NCI-H345 (cell line): ENCODE data around the gene AKT3.
"Not testable (repeated sequence)": the region's sequence is repeated elsewhere in the genome, so short reads cannot be mapped to it uniquely, and the experiment has no call there.

Source experiments
- DNase-seq: peaks from one replicate; lab custom pipeline; 2025; lab: John Stamatoyannopoulos, UW

Gene AKT3

GRCh38 chr1:243597383-243597782 lies 252.7 kb downstream of the AKT3 start:
- no peak for DNase-seq

GRCh38 chr1:243596431-243597062 lies 253.5 kb downstream of the AKT3 start:
- no peak for DNase-seq

- no peak for DNase-seq
These were observed 254.4 kb downstream of the AKT3 start for GRCh38 chr1:243595527-243596210.

GRCh38 chr1:243594455-243594854 lies 255.6 kb downstream of the AKT3 start:
- no peak for DNase-seq

- DNase-seq = not testable (repeated sequence)
These were observed 260.8 kb downstream of the AKT3 start for GRCh38 chr1:243589286-243589685.

GRCh38 chr1:243587823-243588560 lies 262.1 kb downstream of the AKT3 start:
- no peak for DNase-seq

GRCh38 chr1:243587285-243587684 lies 262.8 kb downstream of the AKT3 start:
- no peak for DNase-seq

GRCh38 chr1:243585982-243586381 lies 264.1 kb downstream of the AKT3 start:
- no peak for DNase-seq

- no peak for DNase-seq
These were observed 267.7 kb downstream of the AKT3 start for GRCh38 chr1:243582326-243582725.

- DNase-seq = no peak
These were observed 269.1 kb downstream of the AKT3 start for GRCh38 chr1:243580984-243581383.

- DNase-seq = no peak
These were observed 270.0 kb downstream of the AKT3 start for GRCh38 chr1:243580072-243580471.

- peak; percentile 12 for DNase-seq
These were observed 275.0 kb downstream of the AKT3 start for GRCh38 chr1:243575070-243575469.

GRCh38 chr1:243572940-243573339 lies 277.1 kb downstream of the AKT3 start:
- DNase-seq = no peak

- no peak for DNase-seq
These were observed 281.2 kb downstream of the AKT3 start for GRCh38 chr1:243568793-243569192.

GRCh38 chr1:243564814-243565213 lies 285.2 kb downstream of the AKT3 start:
- no peak for DNase-seq

GRCh38 chr1:243563732-243564131 lies 286.3 kb downstream of the AKT3 start:
- DNase-seq = no peak

GRCh38 chr1:243562473-243562872 lies 287.6 kb downstream of the AKT3 start:
- no peak for DNase-seq

GRCh38 chr1:243561588-243562319 lies 288.3 kb downstream of the AKT3 start:
- no peak for DNase-seq

- no peak for DNase-seq
These were observed 290.4 kb downstream of the AKT3 start for GRCh38 chr1:243559575-243560162.

- DNase-seq = no peak
These were observed 291.5 kb downstream of the AKT3 start for GRCh38 chr1:243558576-243558975.

- DNase-seq = no peak
These were observed 292.2 kb downstream of the AKT3 start for GRCh38 chr1:243557866-243558265.

- DNase-seq = no peak
These were observed 295.4 kb downstream of the AKT3 start for GRCh38 chr1:243554686-243555085.
